SK-MEL-5 (cell line): Measurements from ENCODE around the gene SLC35F3. TPM values are rescaled to one million over a fixed set of nuclear protein-coding genes. Genes with fewer than 3 reads are reported as not detected.

Experiments used
- DNase-seq: peaks from one replicate; pipeline ENCODE4 v3.0.0-alpha.2; 2016; ENCODE audit warnings: low read depth, low spot score
- in situ Hi-C: cut with HindIII; loops from 2 replicates; pipeline ENCODE4 v1.10.0; 2016; ENCODE audit warnings: low sequenced_read_pairs, high pct_unique_total_duplicates, low pct_unique_long_range_greater_than_20kb
- total RNA-seq: library from RNA; depleted of rRNA; stranded (reverse); fragments of >200 nt; shearing (Covaris generic); gene quantifications from 2 replicates; pipeline ENCODE4 v1.2.3, GENCODE V29; 2014

Gene SLC35F3
- total RNA-seq, 1 experiment from 2014 or later: 0.03 TPM

DNA sequence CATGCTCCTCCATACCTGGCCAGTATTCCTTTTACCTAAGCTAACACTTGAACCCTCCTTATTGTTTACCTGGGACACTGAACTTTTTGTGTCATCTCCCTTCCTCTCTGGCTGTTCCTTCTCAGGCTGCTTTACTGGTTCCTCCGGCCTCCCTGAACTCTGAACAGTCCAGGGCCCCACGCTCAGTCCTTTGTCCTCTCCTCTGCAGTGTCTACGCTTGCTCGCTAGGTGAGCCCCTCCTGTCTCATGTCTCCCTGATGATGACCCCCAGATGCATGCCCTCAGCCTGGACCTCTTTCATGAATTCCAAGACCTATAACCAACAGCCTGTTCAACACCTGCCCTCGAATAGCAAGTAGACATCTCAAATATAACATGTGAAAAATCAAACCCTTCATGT, 360.4 kb downstream of the SLC35F3 start:
- no peak for DNase-seq
- in situ Hi-C loops: no loop called here

DNA sequence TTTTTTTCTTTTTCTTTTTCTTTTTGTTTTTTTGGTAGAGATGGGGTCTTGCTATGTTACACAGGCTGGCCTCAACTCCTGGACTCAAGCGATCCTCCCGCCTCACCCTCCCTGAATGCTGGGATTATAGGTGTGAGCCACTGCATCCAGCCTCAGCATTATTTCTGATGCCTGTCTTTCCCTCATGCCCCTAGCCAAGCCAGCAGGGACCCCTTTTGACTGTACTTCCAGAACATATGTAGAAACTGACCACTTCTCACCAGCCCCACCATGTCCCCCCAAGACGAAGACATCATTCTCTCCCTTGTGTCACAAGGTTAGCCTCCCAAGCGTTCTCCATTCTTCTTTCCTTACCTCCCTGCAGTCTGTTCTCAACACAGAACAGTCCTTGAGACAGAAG, 360.8 kb downstream of the SLC35F3 start:
- no peak for DNase-seq
- in situ Hi-C loops: no loop called here

DNA sequence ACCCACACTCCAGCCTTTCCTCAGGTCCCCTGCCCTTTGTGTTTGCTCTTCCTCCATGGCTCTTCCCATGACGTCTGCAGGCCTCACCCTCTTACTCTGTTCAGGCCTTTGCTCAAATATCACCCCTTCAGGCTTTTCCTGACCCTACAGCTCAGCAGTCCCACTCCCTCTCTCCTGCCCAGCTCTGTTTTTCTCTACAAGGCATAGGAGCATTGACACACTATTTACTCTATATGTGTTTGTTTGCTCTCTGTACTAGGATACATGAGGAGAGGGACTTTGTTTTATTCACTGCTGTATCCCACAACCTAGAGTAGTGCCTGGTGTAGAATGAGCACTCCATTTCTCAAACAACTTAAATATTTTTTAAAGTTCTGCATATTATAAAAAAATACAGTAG, 361.4 kb downstream of the SLC35F3 start:
- DNase-seq: no peak
- in situ Hi-C loops: no loop called here

DNA sequence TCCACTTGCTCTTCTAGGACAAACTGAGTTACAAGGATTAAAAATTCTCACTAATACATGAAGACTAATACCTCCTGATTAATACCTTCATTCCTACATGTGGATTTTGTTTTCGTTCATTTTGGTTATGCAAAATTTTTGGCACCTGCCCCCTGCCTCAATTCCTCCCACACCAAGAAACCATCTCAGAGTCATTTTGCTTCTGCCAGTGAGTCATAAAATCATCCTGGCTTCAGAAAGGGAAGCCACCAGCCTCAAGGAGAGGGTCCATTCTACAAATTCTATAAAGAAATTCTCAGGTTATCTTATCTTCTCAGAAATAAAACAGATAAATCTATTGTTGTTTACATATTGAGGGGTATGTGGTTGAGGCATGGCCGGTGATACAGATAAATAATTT, 365.6 kb downstream of the SLC35F3 start:
- DNase-seq: no peak
- in situ Hi-C loops: no loop called here

DNA sequence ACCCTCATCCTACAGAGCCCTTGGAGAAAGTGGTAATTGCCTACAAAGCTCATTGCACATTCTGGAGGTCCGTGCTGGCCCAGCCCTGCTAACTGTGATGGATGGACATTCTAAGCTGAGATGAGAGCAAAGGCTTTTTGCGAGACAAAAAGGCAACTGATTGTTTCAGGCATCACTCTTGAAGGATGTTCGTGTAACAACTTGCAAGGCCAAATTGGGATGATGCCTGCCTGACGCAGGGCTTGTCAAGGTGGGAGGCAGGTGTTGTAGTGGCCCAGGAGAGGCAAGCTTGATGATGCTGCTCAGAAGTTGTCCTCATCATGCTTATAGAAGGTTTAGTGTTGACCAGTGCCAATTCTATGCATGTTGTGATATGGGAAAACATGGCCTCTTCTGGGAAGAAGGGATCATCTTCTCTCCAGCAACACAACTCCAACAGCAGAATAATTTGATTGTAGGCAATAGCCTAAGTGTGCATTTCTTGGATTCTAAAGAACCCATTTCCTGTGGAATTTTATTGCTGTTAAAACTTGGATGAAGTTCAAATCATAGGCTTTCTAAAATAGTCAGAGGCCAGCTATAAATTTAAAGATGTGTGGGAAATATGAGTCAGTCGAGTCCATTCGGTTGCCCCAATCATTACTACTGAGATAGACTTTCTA, 366.2 kb downstream of the SLC35F3 start:
- no peak for DNase-seq
- in situ Hi-C loops: no loop called here

DNA sequence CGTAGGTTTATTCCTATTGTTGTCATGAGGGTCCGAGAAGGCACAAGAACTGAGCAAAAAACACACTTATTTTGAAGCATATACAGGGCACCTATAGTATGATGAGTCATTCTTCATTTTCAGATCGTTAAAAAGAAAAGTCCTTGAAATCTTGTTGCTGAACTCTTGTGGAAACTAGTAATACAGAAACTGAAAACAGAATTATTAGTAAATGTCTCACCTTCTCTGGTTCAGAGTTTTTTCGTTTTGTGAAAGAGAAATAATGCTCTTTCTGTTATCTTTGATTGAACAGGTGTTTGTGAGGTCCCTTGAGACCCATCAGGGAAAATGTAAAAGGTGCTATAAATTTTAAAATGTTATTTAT, 366.7 kb downstream of the SLC35F3 start:
- in situ Hi-C loops: no loop called here
- no peak for DNase-seq

DNA sequence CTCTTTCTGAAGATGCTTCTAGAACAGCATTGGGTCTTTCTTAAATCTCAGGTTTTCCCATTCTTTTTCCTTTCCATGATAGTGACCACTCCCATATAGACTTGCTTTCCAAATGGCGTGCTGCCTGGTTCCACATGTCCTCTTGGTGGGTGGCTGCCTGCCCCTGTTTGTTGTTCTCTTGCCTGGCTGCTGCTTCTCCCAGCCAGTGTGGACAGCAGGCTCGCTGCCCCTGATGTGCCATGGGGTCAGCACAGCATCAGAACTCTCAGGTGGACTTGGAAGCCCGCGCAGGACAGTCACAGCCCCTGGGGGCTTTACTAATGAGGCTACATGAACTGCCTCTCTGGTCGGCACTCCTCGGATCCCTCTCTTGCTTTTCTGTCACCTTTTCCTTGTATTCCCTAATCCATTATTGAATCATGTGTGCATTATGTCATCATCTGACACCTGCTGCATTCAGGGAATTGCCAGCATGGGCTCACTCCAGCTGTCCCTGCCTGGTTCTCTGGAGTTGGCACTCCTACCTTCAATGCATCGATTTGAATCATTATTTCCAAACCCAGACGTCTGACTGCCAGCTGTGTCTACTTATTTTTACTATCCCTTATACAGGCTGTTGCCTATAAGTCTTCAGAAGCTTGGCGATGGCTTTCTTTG, 368.3 kb downstream of the SLC35F3 start:
- in situ Hi-C loops: no loop called here
- DNase-seq: no peak

DNA sequence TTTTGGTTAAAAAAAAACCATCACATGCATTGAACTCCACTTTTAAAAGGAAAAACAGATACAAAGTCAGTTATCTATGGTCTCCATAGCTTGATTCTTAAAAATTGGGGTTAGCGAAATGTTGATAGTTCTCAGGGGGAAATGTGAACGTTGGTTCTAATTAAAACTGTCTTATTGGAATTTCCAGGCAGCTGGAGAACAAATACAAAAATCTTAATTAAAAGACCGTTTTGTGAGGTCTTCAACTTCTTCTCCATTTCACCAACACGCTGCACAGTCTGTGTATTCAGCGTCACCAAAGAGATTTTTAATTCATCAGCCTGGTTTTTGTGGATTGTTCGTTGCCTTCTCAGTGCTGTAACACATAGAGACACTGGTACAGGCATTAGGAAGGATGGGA, 369.5 kb downstream of the SLC35F3 start:
- DNase-seq: no peak
- in situ Hi-C loops: no loop called here

DNA sequence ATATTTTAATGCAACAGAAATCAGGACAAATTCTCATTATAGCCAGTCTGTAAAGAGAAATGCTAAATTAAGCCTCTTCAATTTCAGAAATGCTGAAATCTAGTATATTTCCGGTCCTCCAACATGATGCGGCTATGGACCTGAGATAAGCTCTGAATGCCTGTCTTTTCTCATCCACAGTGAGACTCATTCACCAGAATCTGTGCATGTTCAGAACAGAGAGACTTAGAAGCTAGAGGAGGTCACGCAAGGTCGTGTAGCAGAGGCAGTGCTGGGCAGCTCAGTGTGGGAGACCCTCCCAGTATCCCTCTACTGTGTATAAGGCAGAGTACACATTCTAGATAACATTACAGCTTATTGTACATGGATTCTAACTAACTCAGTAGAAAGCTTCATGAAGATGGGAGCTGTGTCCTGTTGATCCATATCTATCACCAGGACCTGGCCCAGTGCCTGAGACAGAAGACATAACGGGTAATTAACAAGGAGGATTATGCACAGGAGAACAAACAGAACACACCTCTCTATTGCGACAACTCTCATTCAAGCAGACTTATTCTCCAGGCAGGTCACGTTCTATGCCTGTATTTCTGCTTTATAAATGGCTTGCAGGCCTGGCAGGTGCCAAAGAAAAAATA, 371.8 kb downstream of the SLC35F3 start:
- no peak for DNase-seq
- in situ Hi-C loops: no loop called here

DNA sequence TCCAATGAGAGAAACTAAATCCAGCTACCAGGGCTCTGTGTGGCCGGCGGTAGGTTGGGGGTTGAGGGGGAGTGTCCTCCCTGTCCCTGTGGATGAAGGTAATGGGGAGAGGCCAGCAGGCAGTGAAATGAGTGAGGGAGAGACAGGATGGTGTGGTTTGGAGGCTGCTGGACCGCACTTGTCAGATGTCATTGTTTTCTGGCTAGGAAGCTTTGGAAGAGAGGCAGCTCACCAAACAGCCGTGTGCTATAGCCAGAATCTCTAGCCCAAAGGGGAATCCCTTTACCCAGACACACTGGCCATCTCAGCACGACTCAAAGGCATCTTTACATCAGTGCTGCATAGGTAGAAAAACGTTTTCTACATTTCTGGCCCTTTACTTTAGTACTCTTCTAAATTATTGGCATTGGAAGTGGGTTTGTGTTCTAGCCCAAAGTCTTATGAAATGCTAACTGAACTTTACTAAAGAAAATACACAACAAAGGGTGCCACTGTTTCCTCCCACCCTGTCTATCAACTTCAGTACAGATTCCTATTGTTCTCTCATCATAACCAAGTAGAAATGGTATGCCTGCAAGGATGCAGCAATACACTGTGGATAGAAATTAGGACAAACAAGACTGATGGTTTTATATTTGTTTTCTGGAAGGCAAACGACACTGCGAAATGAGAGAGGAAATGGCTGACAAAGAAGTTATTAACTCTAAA, 372.8 kb downstream of the SLC35F3 start:
- peak; percentile 9 for DNase-seq
- in situ Hi-C loops: no loop called here

DNA sequence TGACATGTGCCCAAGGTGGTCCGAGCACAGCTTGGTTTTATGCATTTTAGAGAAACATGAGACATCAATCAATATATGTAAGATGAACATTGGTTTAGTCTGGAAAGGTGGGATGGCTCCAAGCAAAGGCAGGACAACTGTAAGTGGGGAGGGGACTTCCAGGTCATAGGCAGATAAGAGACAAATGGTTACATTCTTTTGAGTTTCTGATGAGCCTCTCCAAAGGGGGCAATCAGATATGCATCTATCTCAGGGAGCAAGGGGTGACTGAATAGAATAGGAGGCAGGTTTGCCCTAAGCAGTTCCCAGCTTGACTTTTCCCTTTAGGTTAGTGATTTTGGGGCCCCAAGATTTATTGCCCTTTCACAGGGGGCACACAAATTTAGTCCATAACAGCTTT, 374.5 kb downstream of the SLC35F3 start:
- in situ Hi-C loops: no loop called here
- no peak for DNase-seq

DNA sequence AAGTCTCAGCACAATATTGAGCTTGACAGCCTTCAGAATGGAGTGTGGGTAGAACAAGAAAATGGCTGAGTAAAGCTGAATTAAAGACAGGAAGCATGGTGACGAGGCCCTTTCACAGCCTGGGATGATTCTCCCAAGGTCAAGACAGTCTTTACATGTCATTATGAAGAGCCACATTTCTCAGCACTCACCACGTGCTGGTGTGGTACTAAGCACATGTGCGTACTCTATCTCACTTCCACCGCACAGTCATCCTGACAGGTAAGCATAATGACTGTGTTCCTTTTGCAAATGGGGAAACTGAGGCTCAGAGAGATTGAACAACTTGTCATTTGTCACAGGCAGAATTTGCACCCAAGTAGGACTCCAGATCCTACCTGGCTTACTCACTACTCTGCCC, 376.0 kb downstream of the SLC35F3 start:
- no peak for DNase-seq

DNA sequence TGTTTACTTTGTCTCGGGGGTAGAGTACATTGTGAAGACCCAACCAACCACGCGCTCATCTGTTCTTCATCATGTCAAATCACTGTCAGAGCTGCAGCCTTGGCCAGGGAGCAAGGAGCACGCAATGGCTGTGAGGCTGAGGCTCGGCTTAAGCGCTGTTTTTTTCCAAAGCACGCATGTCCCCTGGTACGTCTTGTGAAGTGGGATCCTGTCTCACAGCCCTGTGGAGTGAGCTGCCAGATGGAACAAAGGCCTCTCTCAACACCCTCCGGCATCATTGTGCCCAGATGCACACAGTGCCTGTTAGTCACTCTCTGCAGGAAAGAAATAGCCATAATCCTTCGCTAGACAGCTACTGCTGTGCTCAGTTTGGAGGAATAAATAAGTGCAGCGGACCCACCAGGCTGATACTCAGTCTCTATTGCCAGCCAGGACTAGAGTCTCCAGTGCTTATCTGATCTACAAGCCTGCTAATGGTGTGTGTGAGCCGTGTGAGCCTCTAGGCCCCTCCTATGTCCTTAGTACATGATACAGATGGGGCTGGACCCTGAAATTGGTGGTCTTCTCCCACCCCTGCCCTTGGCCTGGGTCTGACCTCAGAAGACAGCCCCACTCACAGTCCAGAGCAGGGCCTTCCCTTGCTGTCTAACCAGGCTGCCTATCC, 377.5 kb downstream of the SLC35F3 start:
- peak; percentile 38 for DNase-seq
- in situ Hi-C loops: no loop called here

More for the DNA sequence above, 376.0 kb downstream of the SLC35F3 start:
- in situ Hi-C loops: no loop called here

DNA sequence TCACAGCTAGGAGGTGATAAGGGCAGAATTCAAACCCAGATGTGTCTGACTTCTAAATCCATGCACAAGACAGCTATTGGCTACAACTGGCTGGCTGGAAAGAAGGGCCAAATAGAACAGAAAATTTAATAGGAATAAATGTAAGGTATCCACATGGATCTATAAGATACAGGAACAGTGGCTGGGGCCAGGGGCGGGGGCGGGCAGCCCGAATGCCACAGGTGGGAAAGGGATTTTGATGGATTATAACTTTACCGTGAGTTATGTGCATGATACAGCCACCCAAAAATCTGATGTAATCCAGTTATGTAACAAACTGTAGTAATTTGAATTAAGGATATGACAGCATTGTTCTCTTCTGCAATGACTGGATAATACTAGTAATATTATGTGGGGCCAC, 381.7 kb downstream of the SLC35F3 start:
- DNase-seq: no peak
- in situ Hi-C loops: no loop called here

DNA sequence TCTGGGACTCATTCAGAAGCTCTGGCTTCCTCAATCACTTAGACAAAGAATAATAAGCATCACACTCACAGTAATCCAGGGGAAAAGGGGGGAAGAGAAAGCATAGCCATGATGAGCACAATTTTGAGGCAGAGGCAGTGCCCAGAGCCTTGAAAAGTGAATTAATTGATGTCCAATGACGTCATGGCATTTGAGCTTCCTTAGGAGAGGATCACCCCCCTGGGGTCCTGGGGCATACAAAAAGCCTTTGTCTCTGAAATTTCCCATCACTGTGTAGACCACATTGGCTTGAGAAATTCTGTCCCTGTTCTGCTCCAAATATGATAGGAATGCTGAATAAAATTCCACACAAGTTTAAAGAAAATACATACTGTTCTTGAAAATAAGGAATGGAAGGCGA, 384.5 kb downstream of the SLC35F3 start:
- peak; percentile 26 for DNase-seq
- in situ Hi-C loops: no loop called here

DNA sequence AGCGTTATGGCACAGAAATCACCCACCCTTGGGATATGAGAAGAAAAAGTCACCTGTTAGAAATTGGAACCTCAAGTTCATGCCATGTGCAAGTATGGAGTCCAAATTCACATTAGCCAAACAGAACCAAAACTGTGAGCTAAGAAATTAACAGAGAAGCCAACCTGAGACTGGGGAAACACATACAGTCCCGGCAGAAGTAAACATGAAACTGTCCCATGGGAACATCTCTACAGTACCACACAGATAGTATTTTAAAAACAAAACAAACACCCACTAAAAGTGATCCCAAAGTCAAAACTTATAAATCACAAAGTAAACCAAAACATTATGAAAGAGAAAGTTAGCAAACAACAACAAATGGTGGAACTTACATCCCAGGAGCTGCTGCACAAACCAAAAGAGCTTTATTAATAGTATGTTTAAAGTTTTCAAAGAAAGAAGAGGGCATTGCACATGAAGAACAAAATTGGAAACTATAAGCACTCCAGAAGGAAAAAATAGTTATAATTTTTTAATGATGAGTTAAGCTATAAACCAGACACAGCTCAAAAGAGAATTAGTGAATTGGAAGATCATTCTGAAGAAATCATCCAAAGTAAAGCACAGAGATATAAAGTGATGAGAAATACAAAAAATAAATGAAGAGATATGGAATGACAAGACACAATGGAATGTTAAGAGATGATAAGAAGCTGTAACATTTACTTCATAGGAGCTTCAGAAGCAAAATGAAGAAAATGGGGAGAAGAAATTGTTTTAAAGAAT, 385.2 kb downstream of the SLC35F3 start:
- in situ Hi-C loops: no loop called here
- DNase-seq: no peak

DNA sequence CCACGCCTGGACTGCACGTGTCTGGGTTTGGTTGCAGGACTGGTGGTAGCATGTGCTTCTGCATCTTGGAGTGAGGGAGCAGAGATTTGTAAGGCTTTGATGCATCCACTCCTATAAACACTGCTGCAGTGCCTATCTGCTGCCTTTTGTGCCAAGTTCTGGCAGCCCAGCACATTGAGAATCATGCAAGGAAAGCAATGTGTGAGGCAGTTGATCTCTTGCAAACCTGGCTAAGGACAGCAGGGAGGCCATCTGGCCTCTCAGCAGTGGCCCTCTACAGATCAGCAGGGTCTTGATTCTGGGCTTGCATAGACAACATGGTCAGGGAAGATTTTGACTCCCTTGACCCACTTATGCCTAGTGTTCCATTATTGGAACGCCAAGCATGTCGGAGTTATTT, 387.5 kb downstream of the SLC35F3 start:
- no peak for DNase-seq
- in situ Hi-C loops: no loop called here
